ENCODE data around the gene GPC5.
"Not testable (repeated sequence)": the region's sequence is repeated elsewhere in the genome, so short reads cannot be mapped to it uniquely, and the experiment has no call there.

The GPC5 gene

GRCh38 chr13:91896547-91896946 lies 498.1 kb downstream of the GPC5 start:
- no peak for DNase-seq

- not testable (repeated sequence) for DNase-seq
Observed at GRCh38 chr13:91898986-91899385, 500.6 kb downstream of the GPC5 start.

GRCh38 chr13:91902291-91902690 lies 503.9 kb downstream of the GPC5 start:
- no peak for DNase-seq

GRCh38 chr13:91904005-91904404 lies 505.6 kb downstream of the GPC5 start:
- no peak for DNase-seq

GRCh38 chr13:91904597-91904996 lies 506.2 kb downstream of the GPC5 start:
- no peak for DNase-seq

- DNase-seq: no peak
Observed at GRCh38 chr13:91907398-91907797, 509.0 kb downstream of the GPC5 start.

GRCh38 chr13:91909617-91910016 lies 511.2 kb downstream of the GPC5 start:
- no peak for DNase-seq

- no peak for DNase-seq
Observed at GRCh38 chr13:91922969-91923592, 524.7 kb downstream of the GPC5 start.

- no peak for DNase-seq
Observed at GRCh38 chr13:91930687-91931086, 532.3 kb downstream of the GPC5 start.

- no peak for DNase-seq
Observed at GRCh38 chr13:91934354-91934753, 535.9 kb downstream of the GPC5 start.

- peak; percentile 40 for DNase-seq
Observed at GRCh38 chr13:91946498-91947070, 548.2 kb downstream of the GPC5 start.

GRCh38 chr13:91948736-91949135 lies 550.3 kb downstream of the GPC5 start:
- DNase-seq: no peak

- no peak for DNase-seq
Observed at GRCh38 chr13:91950803-91951202, 552.4 kb downstream of the GPC5 start.

GRCh38 chr13:91955546-91956355 lies 557.3 kb downstream of the GPC5 start:
- DNase-seq: no peak

- DNase-seq: no peak
Observed at GRCh38 chr13:91960947-91961346, 562.5 kb downstream of the GPC5 start.

- no peak for DNase-seq
Observed at GRCh38 chr13:91962946-91963345, 564.5 kb downstream of the GPC5 start.

- no peak for DNase-seq
Observed at GRCh38 chr13:91965511-91965910, 567.1 kb downstream of the GPC5 start.

GRCh38 chr13:91978571-91978970 lies 580.1 kb downstream of the GPC5 start:
- DNase-seq: no peak

GRCh38 chr13:91986761-91987483 lies 588.5 kb downstream of the GPC5 start:
- no peak for DNase-seq

GRCh38 chr13:91988331-91988730 lies 589.9 kb downstream of the GPC5 start:
- DNase-seq: no peak

- DNase-seq: no peak
Observed at GRCh38 chr13:92012787-92013186, 614.4 kb downstream of the GPC5 start.

GRCh38 chr13:92017737-92018136 lies 619.3 kb downstream of the GPC5 start:
- DNase-seq: no peak

- DNase-seq: no peak
Observed at GRCh38 chr13:92028695-92029094, 630.3 kb downstream of the GPC5 start.

GRCh38 chr13:92029641-92030040 lies 631.2 kb downstream of the GPC5 start:
- no peak for DNase-seq

Data from NCI-H510A treated with DMSO at 0.1 percent for 48 hours (cell line).